Gastrocnemius medialis (tissue), 4 donors: ENCODE data around the gene CHAF1A. TPM values are rescaled to one million over a fixed set of nuclear protein-coding genes. Genes with fewer than 3 reads are reported as not detected.
A peak's percentile ranks its signal among the peaks of the same experiment; 100 is the strongest.

Experiments
- ATAC-seq, 2 donors: fragments of 150-250 bp; one replicate each; pipeline ENCODE4 v1.9.1; 2016
- DNase-seq, 2 donors: peaks; one replicate each; pipeline ENCODE4 v3.0.0-alpha.2; 2019
- H3K27ac ChIP-seq, 4 donors: fragments of 200-600 bp; sonication (generic); 1 replicate in 1 of 4; 2 replicates in 3 of 4; pipeline ENCODE4 v1.5.1; 2016 to 2018; ENCODE audit warnings: mild to moderate bottlenecking in 2 of 4, moderate library complexity in 1 of 4
- H3K27me3 ChIP-seq, 3 donors: fragments of 200-600 bp; sonication (generic) in 2 of 3; 1 replicate in 1 of 3; 2 replicates in 2 of 3; pipeline versions ENCODE4 v1.5.1 to v1.6.0; 2016 to 2019; ENCODE audit warnings: mild to moderate bottlenecking in 1 of 3, moderate library complexity in 1 of 3
- H3K36me3 ChIP-seq, 2 donors: fragments of 200-600 bp; sonication (generic) in 1 of 2; one replicate each; pipeline ENCODE4 v1.5.1; 2017 to 2018
- H3K4me1 ChIP-seq, 2 donors: fragments of 200-600 bp; sonication (generic) in 1 of 2; one replicate each; pipeline ENCODE4 v1.5.1; 2016 to 2017; ENCODE audit warnings: mild to moderate bottlenecking in 2 of 2
- H3K4me3 ChIP-seq, 4 donors: fragments of 200-600 bp; sonication (generic) in 3 of 4; 1 replicate in 1 of 4; 2 replicates in 3 of 4; pipeline ENCODE4 v1.5.1; 2016 to 2019; ENCODE audit warnings: mild to moderate bottlenecking in 2 of 4
- H3K9me3 ChIP-seq, 3 donors: fragments of 200-600 bp; sonication (generic) in 2 of 3; 1 replicate in 1 of 3; 2 replicates in 2 of 3; pipeline ENCODE4 v1.5.1; 2016 to 2019
- CTCF ChIP-seq, 5 experiments: fragments of 450-650 bp in 3 of 5; fragments of 200-600 bp in 2 of 5; sonication (generic) in 2 of 5; IDR thresholded peaks in 4 of 5; conservative IDR thresholded peaks in 1 of 5; 1 replicate in 4 of 5; 2 replicates in 1 of 5; pipeline ENCODE4 v1.5.1; 2016 to 2019; ENCODE audit warnings: antibody characterized with exemption in 5 of 5, mild to moderate bottlenecking in 3 of 5, moderate library complexity in 3 of 5
- POLR2A ChIP-seq, 2 donors: fragments of 450-650 bp; IDR thresholded peaks; one replicate each; pipeline ENCODE4 v1.6.1; 2017; ENCODE audit warnings: antibody characterized with exemption in 2 of 2, mild to moderate bottlenecking in 2 of 2, moderate library complexity in 2 of 2
- in situ Hi-C, 4 donors: fragments of 200-750 bp; cut with MboI; loops; one replicate each; pipeline versions ENCODE4 v1.15.0 to v1.8.0; 2017; ENCODE audit warnings: low sequenced_read_pairs in 4 of 4
- intact Hi-C: fragments of 100-400 bp; cut with DNase I; formaldehyde crosslinking; loops from one replicate; pipeline ENCODE4 v1.15.1; 2023; ENCODE audit warnings: low total_unique reads
- total RNA-seq, 4 donors: library from RNA; depleted of rRNA; stranded (reverse); fragments of >200 nt; gene quantifications; one replicate each; pipeline versions ENCODE4 v1.1.0 to v1.2.3, GENCODE V29; 2016

Gene CHAF1A
- total RNA-seq, 4 donors from 2014 or later = 7.3 to 15.8 (median 9.7) TPM

DNA sequence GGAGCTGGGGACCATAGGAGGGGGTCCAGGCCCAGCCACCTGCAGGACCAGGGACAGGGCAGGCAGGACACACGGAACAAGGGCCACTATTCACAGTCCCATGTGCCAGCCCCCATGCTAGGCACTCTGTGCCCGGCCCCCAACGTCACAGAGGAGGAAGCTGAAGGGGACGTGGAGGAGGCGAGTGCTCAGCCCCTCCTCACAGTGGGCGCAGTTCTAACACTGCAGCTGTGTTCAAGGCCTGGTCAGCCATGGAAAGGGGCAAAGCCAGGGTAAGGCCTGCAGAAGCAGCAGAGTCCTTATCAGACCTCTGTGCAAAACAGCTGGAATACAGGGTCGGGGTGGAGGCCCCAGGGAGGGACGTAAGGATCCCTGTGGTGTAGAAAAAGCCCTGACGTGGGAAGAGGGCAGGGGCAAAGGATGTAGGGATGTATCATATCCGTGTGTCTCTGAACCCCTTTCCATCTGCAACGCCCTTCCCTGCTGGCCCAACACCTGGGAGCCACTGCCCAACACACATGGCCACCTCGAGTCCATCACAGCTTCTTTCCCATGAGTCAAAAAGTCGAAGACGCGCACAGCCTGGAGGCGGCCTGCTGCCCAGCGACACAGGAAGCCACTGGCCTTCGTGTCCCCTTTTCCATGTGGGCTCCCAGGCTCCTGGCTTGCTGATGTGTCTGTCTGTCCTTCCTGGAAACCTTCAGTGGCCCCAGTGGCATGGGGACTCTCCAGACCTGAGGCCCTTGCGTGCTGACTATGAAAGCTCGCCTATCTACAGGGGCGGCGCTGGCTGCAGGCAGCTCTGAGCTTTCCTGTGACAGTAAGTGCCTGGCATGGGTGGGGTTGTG, 30.1 kb upstream of the CHAF1A start:
- H3K36me3 ChIP-seq = no peaks in the 10 kb centered on the region
- intact Hi-C loops = no loop called here
- peak overlapping the region; percentile 83 to 95 (median 92) for H3K27ac ChIP-seq
- in situ Hi-C loops = no loop called here
- H3K9me3 ChIP-seq = no peaks in the 10 kb centered on the region
- H3K4me1 ChIP-seq = peaks cover 99 to 100% of the 10 kb centered on the region in 2 donors
- no peaks in the 10 kb centered on the region for H3K27me3 ChIP-seq
- TF ChIP-seq POLR2A (IDR thresholded peaks at IDR 0.05) = no peak
- TF ChIP-seq CTCF (IDR thresholded peaks at IDR 0.05 in 4 of 5, conservative IDR thresholded peaks at IDR 0.05 in 1 of 5) = no peak
- no peak for ATAC-seq
- DNase-seq = no peak
- no peak overlapping the region for H3K4me3 ChIP-seq

DNA sequence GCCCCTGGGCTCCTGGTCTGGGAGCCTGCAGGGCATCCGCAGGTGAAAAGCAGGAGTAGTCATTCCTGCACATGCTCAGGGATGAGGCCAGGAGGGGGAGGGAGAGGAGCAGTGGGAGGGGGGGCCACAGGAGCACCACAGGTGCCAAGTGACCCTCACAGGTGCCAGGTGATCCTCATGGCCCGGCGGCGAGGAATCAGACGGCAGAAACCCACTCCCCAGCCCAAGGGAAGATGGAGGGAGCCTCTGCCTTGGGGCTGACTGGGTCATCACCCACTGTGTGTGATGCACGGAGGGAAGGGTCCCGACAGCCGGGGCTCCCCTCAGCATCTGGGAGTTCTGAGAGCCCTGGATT, 29.4 kb upstream of the CHAF1A start:
- DNase-seq = no peak
- ATAC-seq = no peak
- Histone ChIP-seq H3K9me3 (no peaks in the 10 kb centered on the region), H3K27ac (peak overlapping the region; percentile 83 to 95 (median 92)), H3K36me3 (no peaks in the 10 kb centered on the region), H3K27me3 (no peaks in the 10 kb centered on the region), H3K4me3 (no peak overlapping the region), H3K4me1 (peaks cover 100% of the 10 kb centered on the region in 2 donors)
- in situ Hi-C loops = no loop called here
- intact Hi-C loops = no loop called here
- TF ChIP-seq POLR2A (IDR thresholded peaks at IDR 0.05) (no peak), CTCF (IDR thresholded peaks at IDR 0.05 in 4 of 5, conservative IDR thresholded peaks at IDR 0.05 in 1 of 5) (no peak)

DNA sequence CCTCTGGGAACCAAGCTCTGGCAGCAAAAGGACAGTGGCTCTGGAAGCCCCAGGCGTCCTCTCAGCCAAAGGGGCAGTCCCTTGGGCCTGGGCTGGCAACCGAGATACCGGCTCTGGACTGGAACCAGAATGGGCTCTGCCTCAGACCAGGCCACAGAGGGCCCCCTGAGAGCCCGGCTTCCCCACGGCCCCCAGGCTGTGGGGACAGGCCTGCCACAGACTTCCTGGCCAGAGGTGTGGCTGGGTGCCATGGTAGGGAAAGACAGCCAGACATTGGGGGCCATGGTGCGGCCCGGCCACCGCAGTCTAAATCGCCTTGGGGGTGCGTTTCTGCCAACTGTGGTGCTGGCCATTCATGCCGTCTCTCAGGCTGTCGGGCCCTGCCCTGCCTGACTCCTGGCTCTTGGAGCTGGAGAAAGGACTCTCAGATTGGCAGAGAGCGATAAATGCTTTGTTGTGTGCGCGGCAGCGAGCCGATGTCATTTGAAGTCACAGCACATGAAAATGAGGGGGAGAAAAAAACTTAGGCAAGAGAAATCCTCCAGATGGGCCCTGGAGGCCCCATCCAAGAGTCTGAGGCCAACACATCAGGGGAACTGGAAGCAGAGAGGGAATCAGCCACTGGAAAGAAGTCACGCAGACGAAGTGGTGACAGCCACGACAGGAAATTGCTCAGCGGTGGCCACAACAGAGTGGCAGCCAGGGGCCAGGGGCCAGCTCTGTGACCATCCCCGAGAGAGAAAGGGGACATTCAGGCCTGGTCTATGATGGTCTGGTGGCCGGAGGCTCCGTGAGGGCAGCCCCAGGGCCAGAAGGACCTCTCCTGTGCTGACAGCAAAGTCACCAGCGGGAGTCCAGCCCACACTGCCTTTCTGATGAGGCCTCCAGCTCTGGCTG, 28.6 kb upstream of the CHAF1A start:
- peak; percentile 16 to 25 for ATAC-seq
- Histone ChIP-seq H3K4me1 (peaks cover 100% of the 10 kb centered on the region in 2 donors), H3K27ac (peak overlapping the region; percentile 83 to 95 (median 92)), H3K27me3 (no peaks in the 10 kb centered on the region), H3K9me3 (no peaks in the 10 kb centered on the region), H3K4me3 (peak overlapping the region in 2 of 4 donors; percentile 4 to 21), H3K36me3 (no peaks in the 10 kb centered on the region)
- intact Hi-C loops (loop anchor here (2.0 kb wide), 1 partner anchor 17 kb away; no protein-coding TSS in a partner anchor), in situ Hi-C loops (no loop called here)
- TF ChIP-seq CTCF (IDR thresholded peaks at IDR 0.05 in 4 of 5, conservative IDR thresholded peaks at IDR 0.05 in 1 of 5) (no peak), POLR2A (IDR thresholded peaks at IDR 0.05) (no peak)
- peak in 1 of 2 donors; percentile 72 for DNase-seq

DNA sequence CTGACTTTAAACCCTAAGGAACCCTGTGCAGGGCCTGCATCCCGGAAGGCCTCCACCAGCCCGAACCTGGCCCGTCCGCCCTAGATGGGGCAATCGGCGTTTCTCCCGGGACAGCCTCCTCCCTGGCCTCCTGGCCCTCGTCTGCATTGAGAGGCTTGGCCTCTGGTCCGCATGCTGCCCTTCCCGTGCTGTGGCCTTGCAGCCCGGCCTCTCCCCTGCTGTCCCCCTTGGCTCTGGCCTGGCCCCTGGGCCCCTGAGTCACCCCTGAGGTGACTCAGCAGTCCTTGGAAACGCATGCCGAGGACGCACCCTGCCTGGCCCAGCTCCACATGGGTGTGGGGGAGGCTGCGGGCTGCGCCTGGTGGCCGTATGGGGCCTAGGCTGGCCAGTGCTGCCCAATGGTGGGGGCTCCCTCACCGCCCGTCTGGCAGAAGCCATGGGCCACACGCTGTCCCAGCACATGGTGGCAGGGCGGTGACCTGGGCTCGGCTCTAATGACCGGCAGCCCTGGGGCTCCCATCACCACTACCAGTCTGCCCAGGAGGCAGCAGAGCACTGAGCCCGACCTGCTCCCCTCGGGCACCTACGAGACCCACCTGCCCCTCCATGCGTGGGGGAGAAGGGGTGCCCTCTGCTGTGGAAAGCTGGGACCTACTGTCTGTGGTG, 27.8 kb upstream of the CHAF1A start:
- ATAC-seq = peak; percentile 15 to 21
- Histone ChIP-seq H3K36me3 (no peaks in the 10 kb centered on the region), H3K27ac (peak overlapping the region; percentile 83 to 95 (median 92)), H3K27me3 (no peaks in the 10 kb centered on the region), H3K4me3 (peak overlapping the region in 1 of 4 donors; percentile 4), H3K4me1 (peaks cover 100% of the 10 kb centered on the region in 2 donors), H3K9me3 (no peaks in the 10 kb centered on the region)
- in situ Hi-C loops = no loop called here
- intact Hi-C loops = loop anchor here (2.0 kb wide), 1 partner anchor 16 kb away; no protein-coding TSS in a partner anchor
- TF ChIP-seq CTCF (IDR thresholded peaks at IDR 0.05 in 4 of 5, conservative IDR thresholded peaks at IDR 0.05 in 1 of 5) (no peak), POLR2A (IDR thresholded peaks at IDR 0.05) (peak in 1 of 2 donors; percentile 17)
- peak; percentile 70 to 85 for DNase-seq
